HG02610 (cell line): ENCODE measurements around the gene FGR.
"Not testable (repeated sequence)": the region's sequence is repeated elsewhere in the genome, so short reads cannot be mapped to it uniquely, and the experiment has no call there.

Experiments used
- ATAC-seq: cut with Tn5 transposase; IDR thresholded peaks from one replicate; pipeline ENCODE4 v1.9.1; 2021; ENCODE audit warnings: mild to moderate bottlenecking, moderate library complexity; ENCODE audit not compliant: unreplicated experiment

FGR gene

GRCh38 chr1:27634985-27635367 lies at the start of gene FGR:
Gene FGR, minus strand, starts transcription at chr1:27635185. Its CDS starts 11,269 bp downstream, at chr1:27623916.
- no peak for ATAC-seq

GRCh38 chr1:27684176-27684575 lies 49.2 kb upstream of the FGR start:
- ATAC-seq: no peak

- ATAC-seq: no peak
Observed at GRCh38 chr1:27682351-27682944, 47.5 kb upstream of the FGR start.

GRCh38 chr1:27681580-27681979 lies 46.6 kb upstream of the FGR start:
- not testable (repeated sequence) for ATAC-seq

- not testable (repeated sequence) for ATAC-seq
Observed at GRCh38 chr1:27680225-27680791, 45.3 kb upstream of the FGR start.

- ATAC-seq: no peak
Observed at GRCh38 chr1:27678747-27679146, 43.8 kb upstream of the FGR start.

GRCh38 chr1:27676410-27676809 lies 41.4 kb upstream of the FGR start:
- ATAC-seq: no peak

GRCh38 chr1:27672750-27673112 lies 37.7 kb upstream of the FGR start:
- ATAC-seq: no peak

- peak; percentile 82 for ATAC-seq
Observed at GRCh38 chr1:27671964-27672749, 37.2 kb upstream of the FGR start, which contains the start of gene IFI6. Gene IFI6, minus strand, starts transcription at chr1:27672192. Its CDS starts 2,878 bp downstream, at chr1:27669314.

- no peak for ATAC-seq
Observed at GRCh38 chr1:27669876-27670275, 34.9 kb upstream of the FGR start.

GRCh38 chr1:27668808-27669723 lies 34.1 kb upstream of the FGR start:
- no peak for ATAC-seq

GRCh38 chr1:27668121-27668807 lies 33.3 kb upstream of the FGR start:
- ATAC-seq: no peak

- ATAC-seq: no peak
Observed at GRCh38 chr1:27666791-27667254, 31.8 kb upstream of the FGR start.

- ATAC-seq: no peak
Observed at GRCh38 chr1:27666294-27666693, 31.3 kb upstream of the FGR start.

GRCh38 chr1:27665016-27665651 lies 30.1 kb upstream of the FGR start:
- no peak for ATAC-seq

GRCh38 chr1:27664291-27664690 lies 29.3 kb upstream of the FGR start:
- ATAC-seq: no peak

GRCh38 chr1:27662707-27663393 lies 27.9 kb upstream of the FGR start:
- ATAC-seq: no peak

GRCh38 chr1:27662261-27662660 lies 27.3 kb upstream of the FGR start:
- ATAC-seq: no peak

- ATAC-seq: no peak
Observed at GRCh38 chr1:27661412-27662075, 26.6 kb upstream of the FGR start.
